Stimulated activated CD8-positive, alpha-beta memory T cell treated with anti-CD3 and anti-CD28 coated beads, Interleukin-4, amount 100 ng/mL, for 4 hours (primary cell): Measurements from ENCODE around the gene UBAP2L.
A peak's percentile ranks its signal among the peaks of the same experiment; 100 is the strongest.
"Not testable (repeated sequence)": the region's sequence is repeated elsewhere in the genome, so short reads cannot be mapped to it uniquely, and the experiment has no call there.

ENCODE experiments used
- DNase-seq, 2 donors: peaks; one replicate each; pipeline ENCODE4 v3.0.0-alpha.2; 2020; ENCODE audit warnings: low read depth in 2 of 2, low spot score in 1 of 2

Gene UBAP2L

DNA sequence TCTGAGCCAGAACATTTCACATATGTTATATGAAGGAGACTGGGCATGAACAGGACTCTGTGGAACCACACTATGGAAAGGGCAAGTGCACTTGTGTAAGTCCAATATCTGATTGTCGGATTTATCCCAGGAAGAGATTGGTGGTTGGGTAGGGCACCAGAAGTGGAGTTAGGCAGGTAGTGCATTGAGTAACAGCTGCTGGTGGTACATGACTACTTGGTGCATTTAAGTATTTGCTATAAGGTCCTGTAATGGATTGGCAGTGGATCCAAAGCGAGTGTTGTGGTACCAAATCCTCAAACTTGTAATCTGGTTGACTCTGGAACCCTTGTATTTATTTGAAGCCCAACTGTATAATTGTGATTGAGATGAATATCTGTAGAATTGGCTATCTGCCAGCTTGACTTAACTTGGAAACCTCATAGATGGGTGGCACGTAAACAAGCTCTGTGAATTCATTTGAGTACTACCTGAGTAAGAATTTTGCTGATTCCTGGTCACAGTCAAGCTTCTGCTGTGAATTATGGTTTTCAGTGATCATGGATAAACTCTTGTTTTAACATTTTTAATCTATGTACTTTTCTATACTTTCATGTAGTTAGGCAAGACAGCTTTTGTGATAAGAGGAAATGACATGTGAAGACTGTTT, 21.1 kb downstream of the UBAP2L start:
- DNase-seq: no peak

DNA sequence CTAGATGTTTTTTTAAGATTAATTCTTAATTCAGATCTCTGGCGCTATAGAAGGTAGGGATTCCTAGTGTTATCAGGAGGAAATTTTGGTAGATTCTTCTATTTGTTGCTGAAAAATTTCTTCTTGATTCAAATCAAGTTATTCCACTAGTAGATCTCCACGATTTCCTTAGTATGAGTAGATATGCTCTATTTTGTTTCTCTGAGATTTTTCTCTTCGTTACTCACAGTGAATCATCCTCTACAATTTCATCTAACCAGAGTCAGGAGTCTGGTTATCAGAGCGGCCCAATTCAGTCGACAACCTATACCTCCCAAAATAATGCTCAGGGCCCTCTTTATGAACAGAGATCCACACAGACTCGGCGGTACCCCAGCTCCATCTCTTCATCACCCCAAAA, 32.9 kb downstream of the UBAP2L start:
- DNase-seq: no peak

DNA sequence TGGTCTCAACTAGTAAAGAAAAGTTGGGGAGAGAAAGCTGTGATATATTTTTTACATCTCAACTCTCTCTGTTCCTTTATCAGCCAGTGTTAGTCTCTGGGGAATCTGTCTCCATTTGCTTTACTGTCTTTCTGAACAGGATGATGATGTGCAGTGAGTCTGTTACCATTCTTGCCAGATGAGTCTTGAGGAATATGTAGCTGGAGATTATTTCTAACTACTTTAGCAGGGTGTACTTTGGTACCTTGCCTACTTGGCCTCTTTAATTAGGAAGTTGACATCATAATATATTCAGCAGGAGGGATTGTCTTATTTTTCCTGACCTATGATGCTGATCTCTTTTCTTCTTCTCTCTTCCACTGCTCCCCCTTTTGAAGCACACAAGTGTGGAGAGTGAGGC, 35.9 kb downstream of the UBAP2L start:
- no peak for DNase-seq

DNA sequence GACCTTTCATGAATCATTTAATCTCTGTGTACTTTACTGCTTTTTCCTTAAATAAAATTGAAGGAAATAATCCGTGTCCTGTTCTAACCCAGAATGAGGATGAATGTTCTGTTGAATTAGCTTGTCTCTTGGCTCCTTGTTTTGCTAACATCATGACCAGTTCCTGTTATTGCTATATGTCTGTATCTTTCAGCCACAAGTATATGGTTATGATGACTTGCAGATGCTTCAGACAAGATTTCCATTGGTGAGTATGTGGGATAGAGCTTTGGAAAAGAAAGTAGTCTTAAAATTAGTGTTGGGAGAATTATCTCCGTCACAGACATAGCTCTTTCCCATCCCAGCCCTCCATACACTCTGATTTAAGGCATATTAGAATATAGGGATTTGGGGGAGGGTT, 38.0 kb downstream of the UBAP2L start:
- DNase-seq: no peak

GRCh38 chr1:154260127-154260526, 39.4 kb downstream of the UBAP2L start:
- no peak for DNase-seq

DNA sequence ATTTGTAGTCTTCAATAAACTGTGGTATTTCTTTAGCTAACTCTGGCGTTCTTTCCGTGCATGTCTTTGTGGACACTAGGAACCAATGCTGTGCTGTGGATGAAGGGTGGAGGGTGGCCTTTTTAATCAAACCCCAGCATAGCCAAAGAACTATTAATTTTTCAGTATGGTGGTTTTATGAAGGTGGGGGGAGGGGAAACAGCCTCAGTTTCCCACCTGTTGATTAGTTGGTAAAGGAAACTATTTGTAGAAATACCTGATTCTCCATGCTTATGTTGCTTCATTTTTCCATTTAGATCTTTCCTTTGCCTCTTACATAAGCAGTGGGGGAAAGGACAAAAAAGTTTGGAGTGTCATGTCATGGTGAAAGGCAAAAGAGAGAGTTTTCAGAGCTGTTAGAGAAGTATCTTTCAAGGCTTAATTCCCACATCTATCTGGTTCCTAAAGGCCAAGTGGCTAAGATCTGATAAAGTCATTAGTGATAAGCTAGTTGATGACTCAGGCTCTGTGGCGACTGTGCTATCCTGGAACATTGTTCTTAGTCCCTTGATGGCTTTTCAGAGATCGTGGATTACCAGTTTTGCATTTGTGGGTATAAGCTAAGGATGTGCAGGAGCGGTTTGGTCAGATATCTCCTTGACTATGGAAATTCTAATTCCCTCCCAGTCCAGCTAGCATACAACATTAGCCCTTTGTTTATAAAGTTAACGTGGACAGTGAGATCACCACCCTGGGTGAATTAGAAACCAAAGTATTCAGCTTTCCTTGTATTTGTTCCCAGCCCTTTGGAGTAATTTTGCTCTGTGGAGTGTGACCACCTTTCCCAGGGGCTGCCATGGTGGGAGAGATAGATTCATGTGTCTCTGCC, 42.9 kb downstream of the UBAP2L start:
- no peak for DNase-seq

GRCh38 chr1:154264454-154264853, 43.7 kb downstream of the UBAP2L start:
- no peak for DNase-seq

DNA sequence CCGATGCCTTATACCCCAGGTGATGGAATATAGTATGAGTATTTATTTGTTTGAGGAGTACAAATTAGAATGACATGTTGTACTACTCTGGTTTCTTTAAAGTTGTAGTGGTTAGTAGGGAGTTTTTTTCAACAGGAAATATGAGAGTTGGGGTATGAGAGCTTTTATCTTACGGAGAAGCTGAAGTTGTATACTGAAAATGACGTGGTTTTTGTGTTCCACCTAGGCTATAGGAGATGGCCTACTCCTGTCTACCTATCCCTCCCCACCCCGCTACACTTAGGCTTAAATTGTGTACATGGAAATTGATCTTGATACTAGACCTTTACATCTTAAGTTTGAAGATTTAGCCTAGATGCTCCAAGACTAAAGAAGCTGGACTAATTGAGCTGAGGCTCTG, 44.8 kb downstream of the UBAP2L start:
- no peak for DNase-seq

- DNase-seq: no peak
These were observed 50.1 kb downstream of the UBAP2L start for GRCh38 chr1:154270833-154271232.

DNA sequence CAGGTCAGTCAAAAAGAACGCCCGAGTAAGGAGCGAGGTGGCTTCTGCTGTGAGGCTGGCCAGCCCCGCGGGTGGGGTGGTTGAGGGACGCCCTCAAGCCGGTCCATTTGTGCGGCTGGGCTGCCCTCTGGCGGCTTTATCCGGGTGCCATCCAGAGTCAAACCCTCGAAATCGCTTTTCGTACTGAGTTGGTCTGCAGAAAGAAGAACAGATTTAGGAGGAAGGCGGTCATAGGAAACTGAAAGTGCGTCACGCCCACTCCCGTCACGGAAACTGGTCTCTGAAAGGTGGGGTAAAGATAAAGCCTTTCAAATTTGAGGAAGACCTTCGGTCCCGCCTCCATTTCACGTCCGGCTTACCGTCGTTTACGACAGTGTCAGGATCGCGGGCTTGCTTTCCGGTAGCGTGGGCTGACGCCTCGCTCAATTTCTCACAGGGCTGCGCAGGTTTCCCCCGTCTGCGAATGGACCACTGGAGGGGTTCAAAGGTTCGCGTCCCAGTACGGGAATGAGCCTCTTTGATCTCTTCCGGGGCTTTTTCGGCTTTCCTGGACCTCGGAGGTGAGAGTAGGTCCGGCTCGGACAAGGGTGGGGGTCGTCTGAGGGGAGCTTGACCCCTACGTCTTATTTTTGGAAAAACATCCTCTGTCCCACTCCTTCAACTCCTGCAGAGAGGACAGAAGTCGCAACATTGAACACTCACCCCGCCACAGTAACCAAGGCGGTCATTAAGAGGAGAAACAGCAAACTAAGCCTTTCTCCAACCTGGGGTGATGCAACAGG, 51.7 kb downstream of the UBAP2L start, which contains the start of gene HAX1:
Gene HAX1, plus strand, starts transcription at position 413 of the 782 bp plus-strand sequence. Its CDS starts 95 bp downstream, at position 508.
- DNase-seq: peak; percentile 98

- no peak for DNase-seq
These were observed 52.3 kb downstream of the UBAP2L start for GRCh38 chr1:154272999-154273563.

DNA sequence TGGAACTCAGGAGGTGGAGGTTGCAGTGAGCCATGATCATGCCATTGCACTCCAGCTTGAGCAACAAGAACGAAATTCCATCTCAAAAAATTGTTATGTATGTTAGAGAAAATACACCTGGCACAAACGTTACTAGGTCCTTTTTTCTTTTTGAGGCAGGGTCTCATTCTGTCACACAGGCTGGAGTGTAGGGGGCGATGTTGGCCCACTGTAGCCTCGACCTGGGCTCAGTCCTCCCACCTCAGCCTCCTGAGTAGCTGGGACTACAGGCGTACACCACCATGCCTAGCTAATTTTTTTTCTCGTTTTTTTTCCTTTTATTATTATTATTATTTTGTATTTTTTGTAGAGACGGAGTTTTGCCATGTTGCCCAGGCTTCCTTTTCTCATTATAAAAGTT, 56.0 kb downstream of the UBAP2L start:
- no peak for DNase-seq

DNA sequence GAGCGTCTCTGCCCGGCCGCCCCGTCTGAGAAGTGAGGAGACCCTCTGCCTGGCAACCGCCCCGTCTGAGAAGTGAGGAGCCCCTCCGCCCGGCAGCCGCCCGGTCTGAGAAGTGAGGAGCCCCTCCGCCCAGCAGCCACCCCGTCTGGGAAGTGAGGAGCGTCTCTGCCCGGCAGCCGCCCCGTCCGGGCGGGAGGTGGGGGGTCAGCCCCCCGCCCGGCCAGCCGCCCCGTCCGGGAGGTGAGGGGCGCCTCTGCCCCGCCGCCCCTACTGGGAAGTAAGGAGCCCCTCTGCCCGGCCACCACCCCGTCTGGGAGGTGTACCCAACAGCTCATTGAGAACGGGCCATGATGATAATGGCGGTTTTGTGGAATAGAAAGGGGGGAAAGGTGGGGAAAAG, 66.8 kb downstream of the UBAP2L start:
- DNase-seq: not testable (repeated sequence)

GRCh38 chr1:154288661-154289060, 67.9 kb downstream of the UBAP2L start:
- DNase-seq: no peak

- no peak for DNase-seq
These were observed 70.2 kb downstream of the UBAP2L start for GRCh38 chr1:154290921-154291320.

- DNase-seq: no peak
These were observed 74.9 kb downstream of the UBAP2L start for GRCh38 chr1:154295408-154296235.

DNA sequence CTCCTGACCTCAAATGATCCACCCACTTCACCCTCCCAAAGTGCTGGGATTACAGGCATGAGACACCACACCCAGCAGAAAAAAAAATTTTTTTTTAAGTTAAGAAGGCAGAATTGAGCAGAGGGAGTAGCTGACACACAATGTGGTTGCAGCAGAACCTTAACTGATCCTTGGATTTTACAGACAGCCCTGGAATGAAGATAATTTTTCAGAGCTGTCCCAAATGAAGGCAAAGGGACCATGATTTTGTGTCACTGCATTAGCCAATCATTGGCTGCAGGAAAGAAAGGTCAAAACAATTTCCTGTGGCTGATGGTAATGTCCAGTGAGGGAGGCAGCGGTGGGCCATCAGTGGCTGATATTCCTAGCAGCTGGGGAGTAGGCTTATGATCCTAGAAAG, 80.8 kb downstream of the UBAP2L start:
- no peak for DNase-seq

DNA sequence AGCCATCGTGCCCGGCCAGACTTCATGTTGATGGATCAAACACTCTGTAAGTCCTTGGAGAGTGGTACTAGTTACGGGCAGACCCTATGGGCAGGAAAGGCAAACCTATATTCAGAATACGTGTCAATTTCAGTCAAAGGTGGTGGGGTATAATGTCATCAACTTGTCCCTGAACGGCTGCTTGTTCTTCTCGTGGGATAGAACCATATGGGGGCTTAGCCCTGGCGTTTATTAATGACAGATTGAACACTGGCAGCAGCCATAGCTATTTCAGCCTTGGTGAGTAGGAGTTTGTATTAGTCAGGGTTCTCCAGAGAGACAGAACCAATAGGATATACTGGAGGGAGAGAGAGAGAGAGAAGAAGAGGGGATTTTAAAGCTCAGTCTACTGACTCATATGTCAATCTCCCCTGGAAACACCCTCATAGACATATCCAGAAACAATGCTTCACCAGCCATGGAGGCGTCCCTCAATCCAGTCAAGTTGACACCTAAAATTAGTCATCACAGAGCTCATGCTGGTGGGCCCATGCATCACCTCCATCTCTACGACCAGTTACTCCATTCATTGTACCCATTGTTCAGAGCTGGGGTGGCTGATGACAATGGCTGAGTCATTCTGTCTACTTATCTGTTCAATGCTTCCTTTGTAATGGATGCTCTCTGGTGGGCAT, 84.0 kb downstream of the UBAP2L start:
- no peak for DNase-seq

GRCh38 chr1:154306151-154306550, 85.4 kb downstream of the UBAP2L start:
- no peak for DNase-seq

DNA sequence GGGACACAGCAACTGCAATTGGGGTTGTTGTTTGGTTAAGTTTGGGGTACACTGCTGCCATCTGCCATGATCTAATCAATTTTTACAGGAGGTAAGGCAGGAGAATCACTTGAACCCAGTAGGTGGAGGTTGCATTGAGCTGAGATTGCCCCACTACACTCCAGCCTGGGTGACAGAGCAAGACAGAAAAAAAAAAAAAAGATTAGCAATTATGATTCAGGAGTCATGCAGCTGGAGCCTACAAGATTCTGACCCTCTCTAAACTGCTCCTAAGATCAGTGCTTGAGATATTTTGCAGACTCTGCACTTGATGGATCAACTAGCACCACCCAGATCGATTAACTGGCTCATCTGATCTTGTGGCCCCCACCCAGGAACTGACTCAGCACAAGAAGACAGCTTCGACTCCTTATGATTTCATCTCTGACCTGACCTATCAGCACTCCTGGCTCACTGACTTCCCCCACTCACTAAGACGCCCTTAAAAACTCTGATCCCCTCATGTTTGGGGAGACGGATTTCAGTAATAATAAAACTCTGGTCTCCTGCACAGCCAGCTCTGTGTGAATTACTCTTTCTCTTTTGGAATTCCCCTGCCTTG, 87.0 kb downstream of the UBAP2L start:
- not testable (repeated sequence) for DNase-seq
